Neural progenitor cell (in vitro differentiated cells): ENCODE data around the gene LRRC25.

Source experiments
- EZH2 ChIP-seq: fragments of 200-600 bp; sonication (generic); IDR thresholded peaks from 2 replicates; pipeline ENCODE4 v1.6.1; 2017; ENCODE audit warnings: antibody characterized with exemption, mild to moderate bottlenecking, moderate library complexity
- TF ChIP-seq, protein P1 (sequence below): fragments of 200-600 bp; sonication (generic); IDR thresholded peaks from 2 replicates; pipeline ENCODE4 v1.5.1; 2017; ENCODE audit warnings: antibody characterized with exemption, mild to moderate bottlenecking

DNA sequence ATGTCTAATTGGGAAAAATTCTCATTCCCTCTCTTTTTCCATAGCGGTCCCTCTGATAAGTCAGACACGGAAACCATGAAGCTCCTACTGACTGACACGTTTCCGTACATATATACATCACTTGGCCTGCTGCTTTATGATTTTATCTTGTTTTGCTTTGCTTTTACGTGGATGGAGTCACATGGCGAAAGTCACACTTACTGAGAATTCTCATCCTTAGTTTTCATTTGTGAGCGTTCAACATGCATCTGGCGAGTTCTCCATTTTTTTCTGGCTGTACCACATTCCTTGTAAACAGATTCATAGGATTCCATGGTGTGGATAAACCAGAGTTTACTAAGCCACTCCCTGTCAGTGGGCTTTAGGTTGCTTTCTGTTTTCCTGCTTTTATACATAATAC, 35.8 kb downstream of the LRRC25 start:
- TF ChIP-seq, protein P1, sequence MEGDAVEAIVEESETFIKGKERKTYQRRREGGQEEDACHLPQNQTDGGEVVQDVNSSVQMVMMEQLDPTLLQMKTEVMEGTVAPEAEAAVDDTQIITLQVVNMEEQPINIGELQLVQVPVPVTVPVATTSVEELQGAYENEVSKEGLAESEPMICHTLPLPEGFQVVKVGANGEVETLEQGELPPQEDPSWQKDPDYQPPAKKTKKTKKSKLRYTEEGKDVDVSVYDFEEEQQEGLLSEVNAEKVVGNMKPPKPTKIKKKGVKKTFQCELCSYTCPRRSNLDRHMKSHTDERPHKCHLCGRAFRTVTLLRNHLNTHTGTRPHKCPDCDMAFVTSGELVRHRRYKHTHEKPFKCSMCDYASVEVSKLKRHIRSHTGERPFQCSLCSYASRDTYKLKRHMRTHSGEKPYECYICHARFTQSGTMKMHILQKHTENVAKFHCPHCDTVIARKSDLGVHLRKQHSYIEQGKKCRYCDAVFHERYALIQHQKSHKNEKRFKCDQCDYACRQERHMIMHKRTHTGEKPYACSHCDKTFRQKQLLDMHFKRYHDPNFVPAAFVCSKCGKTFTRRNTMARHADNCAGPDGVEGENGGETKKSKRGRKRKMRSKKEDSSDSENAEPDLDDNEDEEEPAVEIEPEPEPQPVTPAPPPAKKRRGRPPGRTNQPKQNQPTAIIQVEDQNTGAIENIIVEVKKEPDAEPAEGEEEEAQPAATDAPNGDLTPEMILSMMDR = no peak
- TF ChIP-seq EZH2 = no peak
